GM18511 (cell line): Measurements from ENCODE around the gene CASQ1.

Experiments used
- ATAC-seq: cut with Tn5 transposase; IDR thresholded peaks from one replicate; pipeline ENCODE4 v1.9.1; 2021; ENCODE audit warnings: mild to moderate bottlenecking, moderate library complexity; ENCODE audit not compliant: unreplicated experiment

Gene CASQ1

GRCh38 chr1:160168016-160168415 lies 22.4 kb upstream of the CASQ1 start:
- no peak for ATAC-seq

DNA sequence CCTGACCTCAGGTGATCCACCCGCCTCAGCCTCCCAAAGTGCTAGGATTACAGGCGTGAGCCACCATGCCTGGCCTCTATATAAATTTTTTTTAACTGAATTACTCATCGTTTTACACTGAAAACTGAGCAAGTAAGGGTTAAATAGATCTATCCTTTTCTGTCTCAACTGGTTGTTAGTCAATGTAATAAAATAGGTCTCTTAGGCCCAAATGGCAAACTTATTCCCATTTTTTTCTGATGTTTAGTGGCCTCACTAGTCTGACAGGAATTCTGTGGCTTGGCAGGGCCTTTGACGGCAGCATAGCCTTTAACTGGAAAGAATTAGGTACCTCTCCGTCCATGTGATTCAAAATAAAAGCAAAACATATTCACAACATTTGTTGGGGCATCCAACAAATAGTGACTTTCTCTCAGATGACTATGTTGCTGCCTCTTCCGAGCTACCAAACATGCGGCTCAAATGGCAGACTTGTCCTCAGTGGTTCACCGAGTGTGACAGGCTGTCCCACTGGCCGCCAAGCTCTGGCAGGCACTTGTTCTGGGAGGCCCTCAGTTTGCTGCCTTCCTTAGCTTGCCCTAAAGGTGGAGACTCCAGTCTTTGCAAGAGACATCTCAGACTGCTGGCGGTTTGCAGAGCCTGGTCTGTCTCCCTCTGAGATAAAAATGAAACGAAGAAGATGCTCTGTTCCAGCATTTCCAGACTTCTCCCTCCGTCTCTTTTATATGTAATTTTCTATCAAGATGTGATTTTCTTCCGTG lies 21.6 kb upstream of the CASQ1 start:
- ATAC-seq: no peak

- ATAC-seq: peak; percentile 86
Observed at GRCh38 chr1:160169553-160170399, 20.6 kb upstream of the CASQ1 start.

GRCh38 chr1:160171354-160171753 lies 19.0 kb upstream of the CASQ1 start:
- no peak for ATAC-seq

DNA sequence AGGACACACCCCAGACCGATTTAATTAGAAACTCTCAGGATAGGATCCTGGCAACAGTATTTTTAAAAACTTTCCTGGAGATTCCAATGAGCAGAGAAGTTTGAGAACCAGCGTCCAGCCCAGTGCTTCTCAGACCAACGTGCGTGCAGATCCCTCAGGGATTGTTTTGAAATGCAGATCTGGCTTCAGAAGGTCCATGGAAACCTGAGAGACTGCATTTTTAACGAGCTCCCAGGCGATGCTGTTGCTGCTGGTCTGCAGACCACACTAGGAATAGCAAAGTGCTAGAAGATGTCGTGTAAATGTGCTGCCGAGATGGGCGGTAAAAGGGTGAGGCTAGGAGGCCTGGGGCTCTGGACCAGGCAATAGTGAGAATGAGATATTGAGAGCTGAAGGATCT lies 18.4 kb upstream of the CASQ1 start:
- ATAC-seq: no peak

GRCh38 chr1:160177231-160177630 lies 13.1 kb upstream of the CASQ1 start:
- ATAC-seq: no peak

- no peak for ATAC-seq
Observed at GRCh38 chr1:160177667-160178066, 12.7 kb upstream of the CASQ1 start.

GRCh38 chr1:160178731-160179130 lies 11.6 kb upstream of the CASQ1 start:
- no peak for ATAC-seq

GRCh38 chr1:160179336-160179735 lies 11.0 kb upstream of the CASQ1 start:
- no peak for ATAC-seq

GRCh38 chr1:160186246-160186645 lies 4.1 kb upstream of the CASQ1 start:
- no peak for ATAC-seq

DNA sequence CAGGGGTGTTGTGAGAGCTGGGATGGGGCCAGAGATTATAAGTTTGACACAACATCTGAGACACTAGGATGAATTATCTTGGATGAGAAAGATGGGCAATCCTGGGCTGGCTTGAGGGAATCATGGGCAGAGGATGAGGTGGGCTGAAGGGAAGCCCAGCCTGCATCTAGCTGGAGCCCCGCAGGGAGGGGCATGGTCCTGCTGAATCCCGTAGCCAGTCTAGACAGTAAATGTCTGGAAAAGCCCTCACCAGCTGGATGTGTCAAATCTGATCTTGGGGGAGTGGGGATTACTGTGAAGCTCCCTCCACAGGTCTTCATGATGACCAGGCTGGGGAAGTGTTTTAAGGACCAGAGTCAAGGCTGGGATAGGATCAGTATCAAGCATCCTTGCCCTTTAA lies 3.6 kb upstream of the CASQ1 start:
- no peak for ATAC-seq

DNA sequence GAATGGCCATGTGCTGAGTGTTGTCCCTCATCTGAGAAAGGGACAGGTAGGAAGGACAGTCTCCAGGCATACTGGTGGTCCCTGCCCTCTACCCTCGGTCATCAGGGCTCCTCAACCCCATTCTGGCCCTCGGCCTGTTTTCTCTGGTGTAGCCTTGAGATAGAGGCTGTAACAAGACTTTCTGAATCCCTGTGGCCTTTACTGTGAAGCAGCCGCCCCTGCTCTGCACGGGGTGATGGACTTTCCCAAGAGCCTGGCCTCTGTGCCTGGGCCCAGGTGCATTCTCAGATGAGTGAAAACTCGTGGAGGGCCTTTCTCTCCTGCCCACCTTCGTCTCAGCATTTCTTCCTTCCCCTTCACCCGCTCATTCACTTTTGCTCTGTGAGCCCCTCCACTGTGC lies 3.0 kb upstream of the CASQ1 start:
- ATAC-seq: no peak

GRCh38 chr1:160188341-160188740 lies 2.0 kb upstream of the CASQ1 start:
- ATAC-seq: no peak

DNA sequence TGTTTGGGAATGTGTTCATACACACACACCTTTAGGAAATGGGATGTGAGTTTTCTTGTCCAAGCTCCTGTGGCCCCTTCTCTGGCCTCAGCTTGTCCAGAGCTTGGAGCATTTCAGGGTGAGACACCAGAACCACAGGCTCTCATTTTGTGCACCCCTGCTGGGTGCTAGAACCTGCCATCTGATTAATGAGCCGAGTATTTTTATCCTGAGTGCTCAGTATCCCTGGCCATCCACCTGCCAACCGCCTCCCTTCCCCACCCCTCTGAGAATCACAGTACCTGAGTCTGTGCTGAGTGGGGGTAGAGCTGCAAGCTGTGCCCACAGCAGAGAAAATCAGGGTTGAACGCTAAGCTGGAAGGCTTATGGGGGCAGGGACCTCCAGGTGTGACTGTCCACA lies 1.4 kb downstream of the CASQ1 start:
- no peak for ATAC-seq

GRCh38 chr1:160192234-160192633 lies 1.9 kb downstream of the CASQ1 start:
- ATAC-seq: no peak

DNA sequence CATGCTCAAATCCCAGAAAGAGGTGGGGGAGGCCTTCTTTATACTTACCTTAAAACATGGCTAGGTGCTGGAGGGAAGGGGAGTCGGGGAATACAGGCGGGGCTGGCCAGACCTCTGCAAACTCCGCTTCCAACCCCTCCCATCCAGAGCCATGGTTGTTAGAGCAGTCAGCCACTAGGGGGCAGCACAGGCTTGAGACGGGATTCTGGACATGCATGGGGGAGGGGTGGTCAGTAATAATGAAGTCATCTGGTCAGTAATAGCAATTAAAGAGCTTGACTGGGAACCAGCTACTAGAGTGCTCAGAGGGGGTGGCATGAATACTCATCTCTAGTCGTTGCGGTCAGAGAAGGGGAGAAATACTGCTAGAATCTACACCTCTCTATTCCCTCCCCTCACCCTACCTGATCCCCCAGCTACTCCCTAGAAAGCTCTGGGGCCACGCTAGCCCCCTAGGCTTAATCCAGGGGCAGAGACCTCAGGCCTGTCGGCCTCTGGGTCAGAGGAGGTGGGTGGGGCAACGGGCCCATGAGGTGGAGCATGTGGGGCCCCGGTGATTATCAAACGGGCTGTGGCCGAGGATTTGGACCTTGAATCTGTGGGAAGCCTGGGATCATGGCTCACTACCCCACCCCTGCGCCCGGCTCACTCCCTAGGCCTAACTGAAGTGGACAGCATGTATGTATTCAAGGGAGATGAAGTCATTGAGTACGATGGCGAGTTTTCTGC lies 2.9 kb downstream of the CASQ1 start:
- ATAC-seq: peak; percentile 72

- no peak for ATAC-seq
Observed at GRCh38 chr1:160193832-160194736, 3.7 kb downstream of the CASQ1 start.

- no peak for ATAC-seq
Observed at GRCh38 chr1:160194737-160195059, 4.3 kb downstream of the CASQ1 start.

DNA sequence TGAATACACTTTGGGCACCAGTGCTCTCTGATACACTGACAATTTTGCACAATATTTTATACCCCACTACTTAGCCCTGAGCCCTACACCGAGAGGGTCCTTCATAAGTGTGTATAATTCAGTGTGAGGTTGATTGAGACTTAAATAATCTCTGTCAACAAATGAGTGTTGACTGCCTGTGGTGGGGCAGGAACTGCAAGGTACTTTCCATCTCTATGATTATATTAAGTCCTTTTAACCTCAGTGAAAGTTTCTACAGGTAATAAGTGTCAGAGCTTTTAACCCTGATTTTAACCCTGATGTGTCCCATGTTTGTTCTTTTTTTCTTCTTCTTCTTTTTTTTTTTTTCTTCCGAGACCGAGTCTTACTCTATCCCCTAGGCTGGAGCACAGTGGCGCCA lies 5.8 kb downstream of the CASQ1 start:
- no peak for ATAC-seq

DNA sequence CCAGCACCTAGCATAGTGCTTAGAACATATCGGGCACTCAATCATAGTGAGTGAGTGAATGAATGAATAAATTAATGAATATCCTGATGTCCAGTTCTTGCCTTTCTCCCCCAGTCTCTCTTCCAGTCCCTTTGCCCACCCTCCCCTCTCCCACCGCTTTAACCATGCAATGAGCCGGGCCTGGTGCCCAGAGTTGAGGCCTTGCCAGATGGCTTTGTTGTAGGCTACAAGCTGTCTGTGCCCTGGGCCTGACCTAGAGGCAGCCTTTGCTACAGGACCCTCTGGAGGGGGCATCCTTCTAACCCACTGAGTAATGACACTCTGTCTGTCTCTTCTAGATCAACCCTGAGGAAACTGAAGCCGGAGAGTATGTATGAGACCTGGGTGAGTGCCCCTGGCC lies 6.9 kb downstream of the CASQ1 start:
- ATAC-seq: no peak

DNA sequence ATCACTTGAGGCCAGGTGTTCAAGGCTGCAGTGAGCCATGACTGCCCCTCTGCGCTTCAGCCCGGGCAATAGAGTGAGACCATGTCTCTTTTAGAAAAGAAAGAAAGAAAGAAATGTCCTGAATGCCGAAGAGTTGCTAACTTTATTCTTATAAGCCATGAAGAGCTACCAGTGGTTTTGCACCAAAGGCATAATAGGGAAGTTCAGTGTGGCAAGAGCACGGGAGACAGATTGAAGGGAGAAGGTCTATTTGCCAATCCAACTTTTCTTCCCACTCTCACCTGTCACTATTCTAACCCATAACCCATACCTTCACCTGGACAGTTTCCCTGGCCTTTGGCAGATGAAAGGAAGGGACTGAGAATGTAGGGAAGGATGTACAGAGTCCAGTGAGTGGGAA lies 10.4 kb downstream of the CASQ1 start:
- ATAC-seq: no peak
